Measurements from ENCODE around the gene DNAJC16.
"Not testable (repeated sequence)": the region's sequence is repeated elsewhere in the genome, so short reads cannot be mapped to it uniquely, and the experiment has no call there.

DNAJC16 gene

DNA sequence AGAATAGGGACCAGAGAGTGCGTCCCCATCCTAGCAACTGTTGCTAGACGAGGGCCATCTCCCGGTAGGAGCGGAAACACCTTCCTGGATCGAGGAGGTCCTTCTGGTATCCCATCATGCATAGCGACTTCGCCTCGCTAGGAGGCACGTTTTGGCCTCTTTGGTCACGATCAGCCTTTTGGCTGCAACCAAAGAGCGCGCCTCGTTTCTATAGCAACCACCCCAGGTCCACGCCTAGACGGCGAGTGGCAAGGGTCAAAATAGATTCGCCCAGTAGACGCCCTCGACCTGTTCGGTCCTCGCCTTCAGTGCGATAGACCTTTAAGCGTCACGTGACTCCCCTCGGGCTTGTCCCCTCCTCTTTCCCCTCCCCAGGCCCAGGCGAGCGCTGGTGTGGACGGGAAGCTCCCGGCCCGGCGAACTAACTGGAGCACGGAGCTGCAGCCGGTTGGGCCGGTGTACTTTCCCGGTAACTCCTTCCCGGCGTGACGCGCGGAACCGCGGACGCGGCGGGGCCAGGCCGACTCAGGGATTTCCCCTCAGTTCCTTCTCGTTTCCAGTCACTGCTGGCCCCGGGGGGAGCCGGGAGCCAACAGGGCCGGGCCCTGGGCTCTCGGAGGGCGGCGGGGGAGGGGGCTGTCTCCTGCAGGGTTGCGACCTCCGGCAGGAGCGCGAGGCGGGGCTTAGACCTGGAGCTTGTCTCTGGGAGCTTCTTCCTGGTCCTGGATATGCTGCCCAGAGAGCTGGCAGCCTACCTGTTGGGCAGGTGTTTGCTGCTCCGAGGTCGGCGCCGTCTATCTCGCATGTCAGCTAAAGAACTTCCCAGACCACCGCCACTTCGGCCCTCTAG, at the start of gene DNAJC16:
Gene DNAJC16 (plus strand): TSS at position 359 of the 850 bp plus-strand sequence. CDS start 2,258 bp downstream, outside the sequence.
- peak; percentile 100 for DNase-seq

DNA sequence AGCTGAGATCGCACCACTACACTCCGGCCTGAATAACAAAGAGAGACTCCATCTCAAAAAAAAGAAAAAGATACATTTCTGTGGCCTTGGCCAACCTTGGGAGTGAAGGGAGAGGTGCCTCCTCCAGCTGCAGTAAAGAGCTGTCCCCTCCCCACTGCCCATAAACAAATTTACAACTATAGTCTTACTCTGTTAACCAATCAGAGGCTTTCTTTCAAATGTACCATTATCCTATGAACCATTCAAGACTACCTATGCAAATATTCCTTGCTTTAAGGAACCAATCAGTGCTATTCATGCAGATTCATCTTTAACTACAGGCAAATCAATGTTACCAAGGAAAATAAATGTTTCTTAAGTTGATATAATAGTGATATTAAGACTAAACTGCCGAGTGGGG, 49.7 kb upstream of the DNAJC16 start:
- DNase-seq: no peak

DNA sequence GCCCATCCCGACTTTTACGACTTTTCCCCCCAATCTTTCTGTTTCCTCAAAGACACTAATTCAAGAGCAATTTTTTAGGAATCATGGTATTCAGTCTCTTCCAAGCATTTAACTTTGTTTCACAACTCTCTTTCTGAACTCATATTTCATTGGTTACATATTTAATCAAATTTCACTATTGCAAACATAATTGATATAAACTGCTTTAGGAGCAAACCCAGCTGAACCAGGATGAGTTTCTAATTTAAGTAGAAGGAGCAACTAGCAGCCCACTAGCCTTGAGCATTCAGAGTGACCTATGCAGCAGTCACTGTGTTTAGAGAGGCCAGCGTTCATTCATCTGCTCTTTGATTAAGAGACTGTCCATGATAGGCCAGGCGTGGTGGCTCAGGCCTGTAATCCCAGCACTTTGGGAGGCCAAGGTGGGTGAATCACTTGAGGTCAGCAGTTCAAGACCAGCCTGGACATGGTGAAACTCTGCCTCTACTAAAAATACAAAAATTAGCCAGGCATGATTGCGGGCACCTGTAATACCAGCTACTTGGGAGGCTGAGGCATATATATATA, 48.9 kb upstream of the DNAJC16 start:
- no peak for DNase-seq

DNA sequence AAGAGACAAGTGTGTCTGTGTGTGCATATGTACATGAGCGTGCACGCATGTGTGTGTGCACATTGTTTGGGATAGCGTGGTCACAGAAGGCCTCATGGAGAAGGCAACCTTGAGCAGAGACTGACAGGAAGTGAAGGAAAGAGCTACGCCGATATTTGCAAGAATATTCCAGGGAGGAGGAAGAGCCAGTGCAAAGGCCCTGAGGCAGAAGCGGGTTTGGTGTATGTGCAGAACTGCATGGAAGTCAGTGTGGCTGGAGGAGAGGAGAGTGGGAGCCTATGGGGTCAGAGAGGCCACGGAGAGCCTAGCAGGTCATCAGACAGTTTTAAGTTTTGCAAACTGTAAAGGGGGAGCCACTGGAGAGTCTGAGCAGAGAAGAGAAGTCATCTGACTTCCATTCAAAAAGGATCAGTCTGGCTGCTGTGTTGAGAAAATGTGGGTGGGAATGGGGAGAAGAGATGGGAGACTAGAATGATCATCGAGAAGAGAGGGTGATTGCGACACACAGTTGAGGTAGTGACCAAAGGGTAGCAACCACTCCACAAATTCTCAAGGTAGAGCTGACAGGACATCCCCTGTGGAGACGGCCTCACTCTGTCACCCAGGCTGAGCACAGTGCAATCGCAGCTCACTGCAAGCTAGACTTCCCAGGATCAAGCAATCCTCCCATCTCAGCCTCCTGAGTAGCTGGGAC, 46.8 kb upstream of the DNAJC16 start:
- DNase-seq: no peak

DNA sequence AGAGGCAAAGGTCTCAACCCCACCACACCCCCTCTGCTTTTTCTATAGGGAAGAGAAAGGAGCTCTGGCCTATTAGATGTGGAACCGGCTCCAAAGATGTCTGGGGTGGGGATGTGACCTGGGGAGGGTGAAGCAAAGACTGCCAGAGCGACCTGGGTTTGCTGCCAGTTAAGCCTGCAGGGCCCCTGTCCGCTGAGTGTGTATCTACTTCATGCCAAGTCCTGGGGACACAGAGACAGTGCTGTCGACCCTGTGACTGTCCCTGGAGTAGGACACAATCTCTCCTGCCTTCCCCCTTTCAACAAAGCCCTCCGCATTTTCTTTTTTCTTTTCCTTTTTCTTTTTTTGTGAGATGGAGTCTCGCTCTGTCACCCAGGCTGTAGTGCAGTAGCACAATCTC, 44.2 kb upstream of the DNAJC16 start:
- not testable (repeated sequence) for DNase-seq

DNA sequence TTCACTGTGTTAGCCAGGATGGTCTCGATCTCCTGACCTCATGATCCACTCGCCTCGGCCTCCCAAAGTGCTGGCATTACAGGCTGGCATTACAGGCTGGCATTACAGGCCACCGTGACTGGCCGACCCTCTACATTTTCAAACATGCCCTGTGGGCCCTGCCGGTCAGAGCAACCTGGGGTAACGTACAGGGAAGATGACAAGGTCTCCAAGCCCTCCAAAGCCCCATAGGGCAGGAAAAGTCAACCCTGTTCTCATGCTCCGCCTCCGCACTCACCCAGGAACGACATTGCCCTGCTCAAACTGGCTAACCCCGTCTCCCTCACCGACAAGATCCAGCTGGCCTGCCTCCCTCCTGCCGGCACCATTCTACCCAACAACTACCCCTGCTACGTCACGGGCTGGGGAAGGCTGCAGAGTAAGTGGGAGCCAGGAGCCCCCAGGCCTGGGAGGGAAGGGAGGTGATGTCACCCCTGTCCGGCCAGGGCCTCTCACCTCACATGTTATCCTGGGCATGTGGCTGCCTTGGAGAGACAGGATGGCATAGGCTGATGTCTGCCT, 43.6 kb upstream of the DNAJC16 start:
- not testable (repeated sequence) for DNase-seq

DNA sequence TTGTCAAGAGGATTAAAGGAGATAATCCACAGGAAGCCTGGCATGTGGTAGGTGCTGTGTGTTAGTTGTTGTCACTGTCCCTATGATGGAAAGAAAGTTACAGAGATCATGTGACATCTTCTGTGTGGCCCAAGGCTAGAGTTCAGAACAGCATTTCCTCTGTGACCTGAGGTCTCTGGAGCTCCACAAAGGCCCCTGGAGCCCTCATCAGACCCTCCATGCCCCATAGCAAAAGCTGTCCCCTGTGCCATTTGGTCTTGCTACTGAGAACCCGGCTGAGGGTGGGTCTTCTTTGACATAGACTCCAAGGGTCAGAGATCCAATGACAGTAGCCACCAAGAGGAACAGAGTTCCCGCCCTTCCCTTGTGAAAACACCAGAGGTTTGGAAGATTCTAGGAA, 42.7 kb upstream of the DNAJC16 start:
- no peak for DNase-seq

DNA sequence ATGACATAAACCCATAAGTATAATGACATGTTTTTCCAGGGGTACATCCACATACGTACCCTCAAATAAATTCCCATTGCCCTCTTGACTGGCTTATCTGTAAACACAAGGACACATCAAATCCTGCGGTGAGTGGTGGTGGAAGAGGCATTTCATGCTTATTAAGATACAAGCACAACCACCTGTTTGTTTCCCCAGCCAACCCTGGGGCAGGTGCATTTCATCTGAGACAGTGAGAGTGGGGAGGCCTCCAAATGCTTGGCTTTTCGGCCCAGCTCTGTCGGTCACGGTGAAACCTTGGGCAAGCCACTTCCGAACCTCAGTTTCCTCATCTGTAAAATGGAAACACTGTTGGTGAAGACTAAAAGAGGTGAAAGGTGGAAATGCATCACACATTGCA, 42.2 kb upstream of the DNAJC16 start:
- DNase-seq: not testable (repeated sequence)

DNA sequence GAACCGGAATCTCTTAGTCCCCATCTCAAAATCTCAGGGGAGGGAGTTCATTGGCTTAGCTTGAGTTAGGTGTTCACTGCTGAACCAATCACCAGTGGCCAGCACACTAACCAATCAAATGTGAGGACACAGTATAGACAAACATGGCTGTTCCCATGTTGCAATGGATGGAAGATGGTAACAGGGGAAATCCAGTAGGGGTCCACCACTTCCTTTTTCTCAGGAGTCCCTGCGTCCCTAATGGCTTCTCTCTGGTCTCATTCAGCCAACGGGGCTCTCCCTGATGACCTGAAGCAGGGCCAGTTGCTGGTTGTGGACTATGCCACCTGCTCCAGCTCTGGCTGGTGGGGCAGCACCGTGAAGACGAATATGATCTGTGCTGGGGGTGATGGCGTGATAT, 41.0 kb upstream of the DNAJC16 start:
- no peak for DNase-seq

DNA sequence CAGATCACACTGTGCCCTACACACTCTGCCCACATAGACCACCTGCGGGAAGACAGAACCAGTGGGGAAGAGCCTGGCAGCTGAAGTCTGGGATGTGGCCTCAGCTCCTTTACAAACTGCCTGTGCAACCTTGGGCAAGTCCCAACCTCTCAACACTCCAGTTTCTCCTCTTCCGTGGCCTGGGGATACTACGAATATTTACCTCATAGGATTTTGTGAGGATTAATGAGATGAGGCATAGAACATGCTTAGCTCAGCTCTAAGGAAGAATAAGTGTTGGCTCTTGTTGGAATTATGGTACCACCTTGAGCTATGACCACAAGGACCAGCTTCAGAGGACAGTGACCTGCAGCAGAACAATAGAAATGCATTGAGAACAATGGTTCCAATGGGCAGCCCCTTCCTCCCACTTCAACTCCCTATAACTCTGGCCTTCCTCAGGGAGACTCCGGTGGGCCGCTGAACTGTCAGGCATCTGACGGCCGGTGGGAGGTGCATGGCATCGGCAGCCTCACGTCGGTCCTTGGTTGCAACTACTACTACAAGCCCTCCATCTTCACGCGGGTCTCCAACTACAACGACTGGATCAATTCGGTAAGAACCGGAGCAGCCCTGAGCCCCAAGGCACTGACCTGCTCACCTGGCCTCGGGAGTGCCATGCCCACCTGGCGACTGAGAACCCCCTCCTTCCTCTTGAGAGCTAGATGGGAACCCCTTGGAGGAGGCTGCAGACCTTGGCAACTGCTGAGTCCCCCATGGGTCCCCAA, 39.6 kb upstream of the DNAJC16 start:
- DNase-seq: not testable (repeated sequence)

DNA sequence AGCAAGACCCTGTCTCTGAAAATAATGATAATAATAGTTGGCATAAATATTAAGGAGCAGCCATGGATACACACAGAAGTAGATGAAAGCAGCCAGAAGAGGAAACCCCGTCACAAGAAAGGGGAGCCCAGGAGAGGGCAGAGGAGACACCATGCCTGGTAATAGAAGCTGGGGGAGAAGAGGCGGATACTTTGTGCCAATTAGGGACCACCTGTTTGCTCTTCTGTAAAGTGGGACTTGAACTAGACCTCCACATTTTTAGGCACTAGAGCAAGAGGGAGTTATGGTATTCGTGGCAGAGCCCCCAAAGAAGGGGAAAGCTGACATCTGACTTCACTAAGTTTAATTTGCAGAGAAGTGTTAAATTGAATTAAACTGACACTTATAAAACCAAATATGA, 38.3 kb upstream of the DNAJC16 start:
- DNase-seq: no peak

DNA sequence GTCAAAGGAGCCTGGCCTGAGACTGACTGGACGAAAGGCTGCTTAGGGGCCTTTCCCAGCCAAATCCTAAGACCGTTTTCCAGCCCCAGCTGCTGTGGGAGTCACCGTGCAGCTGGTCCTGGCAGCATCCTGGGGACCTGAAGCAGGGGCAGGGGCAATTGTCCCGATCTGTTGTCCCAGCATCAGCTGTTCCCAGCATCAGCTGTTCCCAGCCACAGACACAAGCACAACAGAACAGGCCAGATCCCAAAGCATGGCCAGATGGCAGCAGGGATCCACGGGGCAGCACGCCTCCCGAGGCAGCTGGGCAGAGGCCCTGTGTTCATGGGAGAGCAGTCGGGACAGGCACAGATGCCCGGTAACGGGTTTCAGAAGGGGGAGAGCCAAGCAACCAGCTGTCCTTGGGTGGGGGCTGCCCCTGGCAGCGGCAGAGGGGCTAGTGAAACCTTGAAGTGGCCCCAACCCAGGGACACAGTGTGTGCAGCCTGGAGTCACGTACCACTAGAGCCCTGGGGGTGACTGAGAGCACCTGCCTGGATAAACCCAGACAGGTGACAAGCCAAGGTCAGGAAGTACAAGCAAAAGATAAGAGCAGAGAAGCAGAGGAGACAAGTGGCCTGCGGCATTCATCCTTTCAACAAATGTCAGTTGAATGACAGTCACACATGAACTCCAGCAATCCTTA, 37.5 kb upstream of the DNAJC16 start:
- peak; percentile 43 for DNase-seq

DNA sequence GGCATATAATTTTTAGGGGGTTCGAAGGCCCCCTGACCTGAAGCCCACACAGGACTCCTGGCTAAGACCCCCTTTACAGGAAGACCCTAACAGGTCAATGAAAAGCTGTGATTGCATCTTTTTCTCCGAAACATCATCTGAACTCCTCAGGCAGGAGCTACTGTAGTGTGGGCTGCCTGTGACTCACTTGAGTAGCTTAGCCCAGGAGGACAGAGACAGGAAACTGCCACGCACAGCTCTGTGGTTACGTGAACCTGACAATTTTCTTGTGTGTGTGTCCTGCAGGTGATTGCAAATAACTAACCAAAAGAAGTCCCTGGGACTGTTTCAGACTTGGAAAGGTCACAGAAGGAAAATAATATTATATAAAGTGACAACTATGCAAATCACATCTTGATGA, 35.6 kb upstream of the DNAJC16 start:
- not testable (repeated sequence) for DNase-seq

DNA sequence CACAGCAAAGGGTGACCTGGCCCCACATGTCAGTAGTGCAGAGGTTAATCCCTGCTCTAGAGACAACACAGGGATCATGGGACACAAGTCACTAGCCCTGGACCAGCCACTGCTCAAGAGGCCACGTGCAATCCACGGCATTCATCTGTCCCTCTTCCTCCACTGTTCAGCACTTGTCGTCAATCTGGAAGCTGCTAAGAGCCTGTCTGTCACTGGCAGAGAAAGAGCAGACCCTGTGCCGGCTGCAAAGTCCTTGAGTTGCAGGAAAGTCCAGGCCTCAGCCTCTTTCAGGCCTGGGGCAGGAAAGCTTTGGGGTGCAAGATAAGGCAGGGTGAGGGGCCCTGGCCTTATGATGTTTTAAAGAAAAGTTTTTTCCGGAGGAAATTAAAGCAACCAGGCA, 34.1 kb upstream of the DNAJC16 start:
- DNase-seq: no peak

DNA sequence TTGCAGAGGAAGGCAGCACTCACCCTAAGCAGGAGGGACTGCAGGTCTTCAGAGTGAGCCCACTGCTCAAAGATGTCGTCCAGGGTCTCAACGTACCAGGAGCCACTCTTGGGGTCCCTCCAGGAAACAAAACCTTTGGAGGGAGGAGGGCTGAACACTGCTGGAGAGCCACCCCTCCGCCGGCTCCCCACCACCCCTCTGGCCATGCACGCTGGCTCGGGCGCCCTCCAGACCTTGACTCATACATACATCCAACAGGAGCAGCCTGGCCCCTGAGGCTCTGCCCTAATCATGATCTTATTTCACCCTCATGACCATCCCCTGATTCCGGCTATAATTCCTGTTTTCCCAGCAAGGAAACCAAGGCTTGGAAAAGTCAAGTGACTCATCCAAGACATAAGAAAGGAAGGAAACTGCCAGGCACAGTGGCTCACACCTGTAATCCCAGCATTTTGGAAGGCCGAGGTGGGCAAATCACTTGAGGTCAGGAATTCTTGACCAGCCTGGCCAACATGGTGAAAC, 32.7 kb upstream of the DNAJC16 start:
- no peak for DNase-seq

DNA sequence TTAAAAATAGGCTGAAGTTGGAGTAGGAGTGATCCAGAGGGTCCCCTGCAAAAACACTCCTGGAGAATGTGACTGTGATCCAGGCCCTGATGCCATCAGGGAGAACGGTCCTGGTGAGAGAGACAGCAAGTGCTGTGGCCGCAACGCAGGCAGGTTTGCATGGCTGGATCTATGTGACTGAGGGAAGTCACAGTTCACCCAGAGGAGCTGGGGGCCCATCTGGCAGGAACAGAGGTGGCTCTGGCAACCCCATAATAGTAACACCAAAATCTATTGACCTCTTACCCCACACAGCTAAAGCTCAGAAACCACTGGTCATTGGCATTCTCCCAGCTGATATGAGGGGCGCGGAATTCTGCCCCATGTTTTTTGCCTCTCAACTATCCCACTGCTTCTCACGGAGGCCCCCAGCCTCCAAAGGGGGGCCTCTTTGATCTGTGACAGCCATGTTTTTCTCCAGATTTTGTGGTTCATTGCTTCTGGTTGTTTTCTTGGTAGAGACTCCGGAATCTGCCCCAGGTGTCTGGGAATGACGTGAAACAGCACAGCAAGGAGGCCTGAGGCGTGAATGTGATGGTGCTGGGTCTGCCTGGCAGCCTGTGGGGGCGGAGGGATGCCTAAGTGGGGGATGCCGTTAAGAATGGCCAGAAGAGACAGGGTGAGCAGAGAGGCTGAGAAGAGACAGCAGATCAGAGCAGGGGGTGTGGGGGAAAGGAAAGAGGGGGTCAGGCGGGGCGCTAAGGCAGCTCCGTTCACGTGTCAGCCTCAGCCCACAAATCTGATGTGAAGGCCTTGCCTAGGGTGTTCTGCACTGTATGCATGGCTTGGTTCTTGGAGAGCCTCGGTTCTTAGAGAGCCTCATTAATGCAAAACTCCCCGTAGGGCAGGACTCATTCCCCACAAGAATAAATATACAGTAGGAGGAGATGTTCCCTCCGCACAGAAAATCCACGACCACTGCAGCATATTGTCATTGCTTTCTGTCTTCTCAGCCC, 26.2 kb upstream of the DNAJC16 start:
- no peak for DNase-seq

DNA sequence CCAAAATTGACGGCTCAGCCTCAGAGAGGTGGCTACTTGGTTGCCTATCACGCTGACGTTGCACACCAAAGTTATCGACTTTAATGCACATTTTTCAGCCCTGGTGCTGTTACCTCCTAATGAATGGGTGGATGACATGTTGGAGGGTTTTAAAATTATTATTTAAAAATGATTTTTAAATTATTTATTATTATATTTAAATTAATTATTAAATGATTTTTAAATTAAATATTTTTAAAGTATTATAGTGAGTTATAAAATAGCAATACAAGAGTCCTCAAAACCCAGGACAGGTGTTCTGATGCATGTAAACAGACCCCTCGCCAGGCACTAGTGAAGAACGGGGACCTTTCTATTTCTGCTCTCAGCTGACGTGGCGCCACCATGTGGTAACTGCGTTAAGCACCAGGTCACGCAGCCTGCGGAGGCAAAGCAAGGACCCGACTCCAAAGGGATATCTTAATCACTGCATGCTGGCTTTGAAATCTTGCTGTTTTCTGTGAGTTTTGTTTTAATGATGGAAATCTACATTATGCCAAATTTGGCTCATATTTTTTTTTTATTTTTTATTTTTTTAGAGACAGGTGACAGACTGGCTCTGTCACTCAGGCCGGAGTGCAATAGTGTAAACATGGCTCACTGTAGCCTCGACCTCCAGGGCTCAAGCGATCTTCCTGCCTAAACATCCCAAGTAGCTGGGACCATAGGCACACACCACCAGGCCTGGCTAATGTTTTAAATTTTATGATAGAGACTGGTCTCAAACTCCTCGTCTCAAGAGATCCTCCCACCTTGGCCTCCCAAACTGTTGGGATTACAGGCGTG, 25.2 kb upstream of the DNAJC16 start:
- DNase-seq: peak; percentile 68

DNA sequence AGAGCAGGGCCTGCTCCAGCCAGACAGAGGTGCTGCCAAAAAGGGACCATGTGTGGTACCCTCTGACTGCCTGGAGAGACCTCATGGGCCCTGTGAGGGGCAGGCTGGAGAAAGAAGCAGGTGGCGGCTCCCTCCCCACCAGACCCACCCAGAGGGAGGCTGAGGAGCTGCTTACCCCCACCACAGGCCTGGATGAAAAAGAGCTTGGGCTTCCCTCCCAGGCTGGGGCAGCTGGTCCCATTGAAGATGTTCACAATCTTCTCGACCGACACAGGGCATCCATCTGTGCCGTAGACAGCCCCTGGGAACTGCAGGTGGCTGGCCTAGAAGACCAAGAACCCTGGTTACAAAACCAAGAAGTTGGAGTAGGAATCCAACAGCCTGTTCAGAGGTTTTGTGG, 22.2 kb upstream of the DNAJC16 start:
- DNase-seq: no peak

DNA sequence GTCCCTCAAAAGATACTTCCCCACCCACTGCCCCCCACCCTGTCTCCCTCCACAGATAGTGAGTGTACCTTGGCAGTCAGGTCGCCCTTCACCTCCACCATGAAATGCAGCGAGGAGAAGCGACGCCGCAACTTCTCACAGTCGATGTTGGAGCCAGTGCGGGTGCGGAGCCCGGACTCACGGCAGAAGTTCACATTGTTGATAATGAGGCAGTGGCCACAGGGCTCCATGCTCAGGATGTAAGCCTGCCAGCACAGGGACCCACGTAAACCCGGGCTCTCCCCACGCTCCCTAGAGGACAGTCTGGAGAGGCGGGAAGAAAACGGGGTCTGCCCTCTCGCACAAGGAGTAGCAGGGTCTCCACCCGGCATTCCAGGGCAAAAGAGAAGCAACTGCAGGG, 19.8 kb upstream of the DNAJC16 start:
- no peak for DNase-seq

DNA sequence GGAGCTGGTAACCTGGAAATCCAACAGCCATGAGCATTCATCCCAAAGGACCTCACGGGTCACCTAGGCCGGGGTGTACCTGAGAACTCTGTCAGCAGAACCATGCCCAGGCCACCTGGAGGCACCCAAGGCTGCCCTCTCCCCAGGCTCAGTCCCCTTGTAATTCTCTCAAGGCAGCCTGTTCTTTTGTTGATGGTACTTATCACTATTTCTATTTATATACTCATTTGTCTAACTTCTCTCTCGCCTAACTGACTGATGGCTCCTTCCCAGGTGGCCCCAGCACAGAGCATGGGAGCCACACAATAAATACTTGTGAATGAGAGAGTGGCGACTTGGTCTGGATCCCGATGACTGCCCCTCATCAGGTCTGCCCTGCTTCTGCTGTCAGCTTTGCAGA, 19.4 kb upstream of the DNAJC16 start:
- DNase-seq: no peak
